ENCODE data around the gene BMAL1.

GRCh38 chr11:13324709-13325108 lies 47.1 kb downstream of the BMAL1 start:
- no peak for TF ChIP-seq POLR2AphosphoS5 (IDR thresholded peaks at IDR 0.05; ENCODE audit: insufficient read depth, low read depth, low read length)
- TF ChIP-seq, protein P1, sequence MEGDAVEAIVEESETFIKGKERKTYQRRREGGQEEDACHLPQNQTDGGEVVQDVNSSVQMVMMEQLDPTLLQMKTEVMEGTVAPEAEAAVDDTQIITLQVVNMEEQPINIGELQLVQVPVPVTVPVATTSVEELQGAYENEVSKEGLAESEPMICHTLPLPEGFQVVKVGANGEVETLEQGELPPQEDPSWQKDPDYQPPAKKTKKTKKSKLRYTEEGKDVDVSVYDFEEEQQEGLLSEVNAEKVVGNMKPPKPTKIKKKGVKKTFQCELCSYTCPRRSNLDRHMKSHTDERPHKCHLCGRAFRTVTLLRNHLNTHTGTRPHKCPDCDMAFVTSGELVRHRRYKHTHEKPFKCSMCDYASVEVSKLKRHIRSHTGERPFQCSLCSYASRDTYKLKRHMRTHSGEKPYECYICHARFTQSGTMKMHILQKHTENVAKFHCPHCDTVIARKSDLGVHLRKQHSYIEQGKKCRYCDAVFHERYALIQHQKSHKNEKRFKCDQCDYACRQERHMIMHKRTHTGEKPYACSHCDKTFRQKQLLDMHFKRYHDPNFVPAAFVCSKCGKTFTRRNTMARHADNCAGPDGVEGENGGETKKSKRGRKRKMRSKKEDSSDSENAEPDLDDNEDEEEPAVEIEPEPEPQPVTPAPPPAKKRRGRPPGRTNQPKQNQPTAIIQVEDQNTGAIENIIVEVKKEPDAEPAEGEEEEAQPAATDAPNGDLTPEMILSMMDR (IDR thresholded peaks at IDR 0.05; ENCODE audit: extremely low read depth in 1 of 2, insufficient read depth in 1 of 2, low read depth in 1 of 2, low read length in 2 of 2), result no peak
- no peak for TF ChIP-seq POLR2A (IDR thresholded peaks at IDR 0.05; ENCODE audit: low read depth, low read length)
- no peak for TF ChIP-seq EZH2 (IDR thresholded peaks at IDR 0.05; ENCODE audit: borderline replicate concordance, low read depth, low read length, severe bottlenecking)
